GM13977 (cell line): ENCODE measurements around the gene SLC16A3.

Source experiments
- DNase-seq: peaks from one replicate; pipeline ENCODE4 v3.0.0; 2012; ENCODE audit warnings: low spot score
- in situ Hi-C: fragments of 300-500 bp; cut with MboI; formaldehyde crosslinking; loops from one replicate; pipeline ENCODE4 v1.12.0; 2022; ENCODE audit warnings: low sequenced_read_pairs, low pct_unique_long_range_greater_than_20kb, mixed read lengths, inconsistent platforms; ENCODE audit not compliant: unreplicated experiment
- TF ChIP-seq, protein P1 (sequence below): IDR thresholded peaks from 2 replicates; pipeline ENCODE4 v1.5.1; 2012; ENCODE audit warnings: mild to moderate bottlenecking, control low read depth; ENCODE audit not compliant: insufficient read depth; ENCODE audit errors: extremely low read depth, missing control alignments

SLC16A3 gene

DNA sequence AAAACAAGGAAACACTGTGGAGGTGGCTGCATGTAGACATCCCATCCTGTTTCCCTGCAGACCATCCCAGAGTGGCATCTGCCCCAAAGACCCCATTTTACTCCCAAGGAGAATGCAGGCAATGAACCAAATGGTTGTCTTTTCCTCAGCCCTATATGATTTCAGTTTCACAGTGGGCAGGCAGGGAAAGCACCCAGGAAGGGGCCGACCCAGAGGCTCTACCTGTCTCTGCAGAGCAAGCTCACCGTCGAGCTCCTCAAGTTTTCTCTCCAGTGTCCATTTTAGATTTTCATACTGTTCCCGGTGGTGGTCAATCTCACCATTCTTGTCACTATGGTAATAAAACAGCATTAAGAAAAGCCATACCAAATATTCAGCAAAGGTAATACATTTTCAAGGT lies 30.8 kb upstream of the SLC16A3 start:
- in situ Hi-C loops: no loop called here
- TF ChIP-seq, protein P1, sequence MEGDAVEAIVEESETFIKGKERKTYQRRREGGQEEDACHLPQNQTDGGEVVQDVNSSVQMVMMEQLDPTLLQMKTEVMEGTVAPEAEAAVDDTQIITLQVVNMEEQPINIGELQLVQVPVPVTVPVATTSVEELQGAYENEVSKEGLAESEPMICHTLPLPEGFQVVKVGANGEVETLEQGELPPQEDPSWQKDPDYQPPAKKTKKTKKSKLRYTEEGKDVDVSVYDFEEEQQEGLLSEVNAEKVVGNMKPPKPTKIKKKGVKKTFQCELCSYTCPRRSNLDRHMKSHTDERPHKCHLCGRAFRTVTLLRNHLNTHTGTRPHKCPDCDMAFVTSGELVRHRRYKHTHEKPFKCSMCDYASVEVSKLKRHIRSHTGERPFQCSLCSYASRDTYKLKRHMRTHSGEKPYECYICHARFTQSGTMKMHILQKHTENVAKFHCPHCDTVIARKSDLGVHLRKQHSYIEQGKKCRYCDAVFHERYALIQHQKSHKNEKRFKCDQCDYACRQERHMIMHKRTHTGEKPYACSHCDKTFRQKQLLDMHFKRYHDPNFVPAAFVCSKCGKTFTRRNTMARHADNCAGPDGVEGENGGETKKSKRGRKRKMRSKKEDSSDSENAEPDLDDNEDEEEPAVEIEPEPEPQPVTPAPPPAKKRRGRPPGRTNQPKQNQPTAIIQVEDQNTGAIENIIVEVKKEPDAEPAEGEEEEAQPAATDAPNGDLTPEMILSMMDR: no peak
- DNase-seq: no peak

DNA sequence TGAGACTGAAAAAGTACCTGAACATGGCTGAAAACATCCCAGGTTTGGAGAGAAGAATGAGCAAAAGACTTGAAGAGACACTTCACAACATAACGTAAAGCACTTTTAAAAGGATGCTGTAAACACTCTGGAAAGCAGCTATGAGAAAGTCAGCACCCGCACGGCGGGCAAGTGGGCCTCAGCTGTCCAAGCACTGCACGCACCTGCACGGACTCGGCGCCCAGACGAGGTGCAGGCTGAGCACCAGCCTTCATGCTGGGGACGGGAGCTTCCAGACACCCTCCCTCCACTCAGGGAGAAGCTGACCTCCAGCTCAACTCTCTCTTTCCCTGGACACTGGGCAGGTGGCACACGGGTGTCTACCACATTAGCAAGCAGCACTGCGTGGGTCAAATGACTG lies 29.3 kb upstream of the SLC16A3 start:
- in situ Hi-C loops: no loop called here
- no peak for DNase-seq
- TF ChIP-seq, protein P1: no peak

DNA sequence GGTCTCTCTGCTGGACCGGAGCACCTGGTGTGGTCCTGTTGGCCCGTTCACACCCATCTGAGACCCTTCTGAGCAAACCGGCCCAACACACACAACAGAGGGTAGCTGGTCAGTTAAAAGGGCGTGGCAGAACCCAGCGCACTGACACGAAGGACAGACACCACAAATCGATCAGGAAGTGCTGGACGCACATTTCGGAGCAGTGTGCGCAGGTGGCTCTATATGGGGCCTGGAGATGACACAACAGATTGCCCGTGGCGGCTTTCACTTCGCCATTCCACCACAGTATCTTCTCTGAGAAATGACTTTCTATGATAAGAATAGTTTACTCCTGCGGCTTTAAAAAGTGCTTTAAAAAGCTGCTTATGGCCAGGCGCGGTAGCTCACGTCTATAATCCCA lies 28.7 kb upstream of the SLC16A3 start:
- in situ Hi-C loops: no loop called here
- TF ChIP-seq, protein P1: no peak
- no peak for DNase-seq

DNA sequence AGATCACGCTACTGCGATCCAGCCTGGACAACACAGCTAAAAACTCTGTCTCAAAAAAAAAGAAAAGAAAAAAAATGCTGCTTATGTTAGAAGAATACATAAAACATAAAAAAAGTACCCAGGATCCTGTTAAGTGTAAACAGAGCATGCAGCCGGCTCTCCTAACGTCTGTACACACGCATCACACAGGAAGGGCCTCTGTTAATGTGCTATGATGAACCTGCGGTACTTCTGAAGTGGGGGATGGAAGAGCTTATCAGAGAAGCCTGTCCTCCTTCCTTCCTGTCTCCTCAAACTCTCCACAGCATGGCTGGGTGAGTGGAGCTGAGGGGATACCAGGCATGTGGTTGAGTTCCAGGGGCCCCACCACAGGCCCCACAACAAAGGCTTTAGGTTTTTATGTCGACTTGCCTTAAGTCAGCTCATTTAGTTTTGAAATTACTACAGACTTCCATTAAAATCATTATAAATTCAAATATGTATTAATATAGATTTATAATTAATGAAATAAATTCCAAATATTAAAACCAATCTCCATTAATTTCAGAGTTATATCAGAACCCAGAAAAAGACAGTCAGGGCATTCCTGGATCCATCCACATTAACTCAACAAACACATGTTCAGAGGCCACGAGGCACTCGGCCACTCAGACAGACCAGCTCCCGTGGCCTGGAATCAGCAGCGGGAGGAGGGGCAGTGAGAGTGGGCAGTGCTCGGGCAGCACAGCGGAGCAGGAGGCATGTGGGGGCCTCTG lies 27.9 kb upstream of the SLC16A3 start:
- no peak for DNase-seq
- TF ChIP-seq, protein P1: no peak
- in situ Hi-C loops: no loop called here

DNA sequence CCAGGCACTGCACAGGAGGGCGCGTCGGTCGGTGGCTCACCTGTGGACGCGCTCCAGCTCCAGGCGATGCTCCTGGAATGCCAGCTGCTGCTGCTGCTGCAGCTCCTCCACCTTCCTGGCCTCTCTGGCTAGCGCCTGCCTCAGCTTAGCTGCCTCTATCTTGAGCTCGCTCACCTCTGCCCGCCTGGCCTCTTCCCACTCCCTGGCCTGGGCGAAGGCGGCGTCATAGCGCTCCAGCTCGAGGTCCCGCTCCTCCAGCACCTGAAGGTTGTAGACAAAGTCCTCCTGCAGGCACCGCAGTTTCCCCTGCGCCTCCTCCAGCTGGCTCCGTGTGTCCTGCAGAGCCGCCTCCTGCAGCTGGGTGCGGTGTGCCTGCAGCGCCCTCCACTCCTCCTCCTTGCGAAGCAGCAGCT lies 27.3 kb upstream of the SLC16A3 start:
- in situ Hi-C loops: no loop called here
- no peak for DNase-seq
- TF ChIP-seq, protein P1: no peak

DNA sequence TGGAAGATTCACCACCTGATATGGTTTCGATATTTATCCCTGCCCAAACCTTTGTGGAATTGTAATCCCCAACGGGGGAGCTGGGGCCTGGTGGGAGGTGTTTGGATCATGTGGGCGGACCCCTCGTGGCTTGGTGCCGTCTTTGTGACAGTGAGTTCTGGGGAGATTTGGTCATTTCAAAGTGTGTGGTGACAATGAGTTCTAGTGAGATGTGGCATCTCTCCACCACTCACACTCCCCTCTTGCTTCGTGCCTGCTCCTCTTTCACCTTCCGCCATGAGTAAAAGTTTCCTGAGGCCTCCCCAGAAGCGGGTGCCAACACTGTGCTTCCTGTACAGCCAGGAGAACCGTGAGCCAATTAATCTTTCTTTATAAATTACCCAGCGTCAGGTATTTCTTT lies 25.9 kb upstream of the SLC16A3 start:
- TF ChIP-seq, protein P1: no peak
- no peak for DNase-seq
- in situ Hi-C loops: no loop called here
